Sigmoid colon (tissue), 7 donors: Measurements from ENCODE around the gene TTC27. TPM values are rescaled to one million over a fixed set of nuclear protein-coding genes. Genes with fewer than 3 reads are reported as not detected.

ENCODE experiments used
- DNase-seq: peaks from one replicate; pipeline ENCODE4 v3.0.0-alpha.2; 2019
- H3K27ac ChIP-seq, 4 donors: fragments of 200-600 bp; sonication (generic); one replicate each; pipeline ENCODE4 v1.5.1; 2016 to 2019; ENCODE audit warnings: mild to moderate bottlenecking in 1 of 4
- H3K27me3 ChIP-seq, 3 donors: fragments of 200-600 bp; sonication (generic); one replicate each; pipeline ENCODE4 v1.5.1; 2019; ENCODE audit warnings: mild to moderate bottlenecking in 1 of 3
- H3K36me3 ChIP-seq, 4 donors: fragments of 200-600 bp; sonication (generic); one replicate each; pipeline ENCODE4 v1.5.1; 2016 to 2019
- H3K4me1 ChIP-seq, 4 donors: fragments of 200-600 bp; sonication (generic); one replicate each; pipeline ENCODE4 v1.5.1; 2017 to 2019
- H3K4me3 ChIP-seq, 4 donors: fragments of 200-600 bp; sonication (generic); one replicate each; pipeline ENCODE4 v1.5.1; 2017 to 2019; ENCODE audit warnings: mild to moderate bottlenecking in 2 of 4, moderate library complexity in 1 of 4
- H3K9me3 ChIP-seq, 4 donors: fragments of 200-600 bp in 3 of 4; sonication (generic) in 3 of 4; one replicate each; pipeline versions ENCODE4 v1.5.1 to v1.6.1; 2013 to 2019
- EP300 ChIP-seq, 4 donors: sonication (generic); formaldehyde crosslinking; IDR thresholded peaks; one replicate each; pipeline ENCODE4 v1.6.1; 2017; ENCODE audit warnings: antibody characterized with exemption in 4 of 4
- POLR2A ChIP-seq, 2 donors: fragments of 450-650 bp; IDR thresholded peaks; one replicate each; pipeline ENCODE4 v1.6.1; 2016; ENCODE audit warnings: antibody characterized with exemption in 2 of 2, mild to moderate bottlenecking in 2 of 2, moderate library complexity in 2 of 2
- POLR2AphosphoS5 ChIP-seq, 4 donors: sonication (generic); formaldehyde crosslinking; IDR thresholded peaks; one replicate each; pipeline ENCODE4 v1.6.1; 2017; ENCODE audit warnings: antibody characterized with exemption in 4 of 4
- WGBS, 2 donors: extraction: QIAGEN DNeasy Blood & Tissue Kit; methylation state at CpG; one replicate each; pipeline ENCODE4 v1.1.7; 2013; 5-methylcytosine and 5-hydroxymethylcytosine counted together
- intact Hi-C: fragments of 100-400 bp; cut with DNase I; formaldehyde crosslinking; loops from one replicate; pipeline ENCODE4 v1.15.1; 2023
- polyA plus RNA-seq, 3 donors: library from polyadenylated mRNA; stranded (reverse); fragments of 200-250 nt; gene quantifications; one replicate each; pipeline ENCODE4 v1.2.3, GENCODE V29; 2013
- total RNA-seq, 4 donors: library from RNA; depleted of rRNA; stranded (reverse); fragments of >200 nt; gene quantifications; one replicate each; pipeline ENCODE4 v1.1.0, GENCODE V29; 2016
- TF ChIP-seq, protein P1 (sequence below), 4 experiments: fragments of 450-650 bp in 3 of 4; fragments of 200-600 bp in 1 of 4; IDR thresholded peaks; one replicate each; pipeline ENCODE4 v1.5.1; 2016 to 2019; ENCODE audit warnings: antibody characterized with exemption in 4 of 4, mild to moderate bottlenecking in 3 of 4, moderate library complexity in 2 of 4
- donor health status: healthy with polysubstance abuse.
- donor health status: Bipolar disorder and iron deficiency.
- donor health status: healthy.

TTC27 gene
- total and polyA plus RNA-seq, 7 donors: 3.0 to 22.5 (median 14.1) TPM

- TF ChIP-seq, protein P1, sequence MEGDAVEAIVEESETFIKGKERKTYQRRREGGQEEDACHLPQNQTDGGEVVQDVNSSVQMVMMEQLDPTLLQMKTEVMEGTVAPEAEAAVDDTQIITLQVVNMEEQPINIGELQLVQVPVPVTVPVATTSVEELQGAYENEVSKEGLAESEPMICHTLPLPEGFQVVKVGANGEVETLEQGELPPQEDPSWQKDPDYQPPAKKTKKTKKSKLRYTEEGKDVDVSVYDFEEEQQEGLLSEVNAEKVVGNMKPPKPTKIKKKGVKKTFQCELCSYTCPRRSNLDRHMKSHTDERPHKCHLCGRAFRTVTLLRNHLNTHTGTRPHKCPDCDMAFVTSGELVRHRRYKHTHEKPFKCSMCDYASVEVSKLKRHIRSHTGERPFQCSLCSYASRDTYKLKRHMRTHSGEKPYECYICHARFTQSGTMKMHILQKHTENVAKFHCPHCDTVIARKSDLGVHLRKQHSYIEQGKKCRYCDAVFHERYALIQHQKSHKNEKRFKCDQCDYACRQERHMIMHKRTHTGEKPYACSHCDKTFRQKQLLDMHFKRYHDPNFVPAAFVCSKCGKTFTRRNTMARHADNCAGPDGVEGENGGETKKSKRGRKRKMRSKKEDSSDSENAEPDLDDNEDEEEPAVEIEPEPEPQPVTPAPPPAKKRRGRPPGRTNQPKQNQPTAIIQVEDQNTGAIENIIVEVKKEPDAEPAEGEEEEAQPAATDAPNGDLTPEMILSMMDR (IDR thresholded peaks at IDR 0.05): no peak
- no peak for TF ChIP-seq EP300 (IDR thresholded peaks at IDR 0.05)
- no peak for TF ChIP-seq POLR2AphosphoS5 (IDR thresholded peaks at IDR 0.05)
- TF ChIP-seq POLR2A (IDR thresholded peaks at IDR 0.05): no peak
- H3K27me3 ChIP-seq: no peaks in the 10 kb centered on the region
These were observed 209.1 kb downstream of the TTC27 start for GRCh38 chr2:32836933-32837332.

DNA sequence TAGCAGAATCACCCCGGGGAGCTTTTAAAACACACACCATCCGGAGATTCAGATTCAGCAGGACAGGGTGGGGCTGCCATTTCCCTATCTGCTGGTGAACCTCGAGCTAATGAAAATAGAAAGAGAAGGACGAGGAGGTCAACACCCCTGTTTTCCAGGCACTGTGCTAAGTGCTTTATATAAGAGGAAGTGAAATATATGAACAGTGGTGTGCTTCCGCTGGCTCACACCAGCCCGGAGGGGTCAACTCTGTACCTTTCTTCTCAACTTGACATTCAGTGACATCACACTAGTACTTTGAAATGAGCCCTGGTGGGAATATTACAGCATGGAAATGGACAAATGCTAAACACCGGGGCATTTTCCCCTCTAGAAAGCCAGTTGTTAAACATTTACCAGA lies 210.6 kb downstream of the TTC27 start:
- Histone ChIP-seq H3K4me1 (peaks cover 0 to 9% (median 9%) of the 10 kb centered on the region in 4 donors), H3K4me3 (no peak overlapping the region), H3K27ac (no peak overlapping the region), H3K27me3 (no peaks in the 10 kb centered on the region), H3K9me3 (no peaks in the 10 kb centered on the region), H3K36me3 (no peaks in the 10 kb centered on the region)
- TF ChIP-seq EP300 (IDR thresholded peaks at IDR 0.05) (no peak), POLR2A (IDR thresholded peaks at IDR 0.05) (no peak), POLR2AphosphoS5 (IDR thresholded peaks at IDR 0.05) (no peak)
- TF ChIP-seq, protein P1 (IDR thresholded peaks at IDR 0.05): no peak
- DNase-seq: no peak
- WGBS, 2 donors: 73 to 76% methylated on average over 7 of the region's 7 CpGs
- intact Hi-C loops: no loop called here

More at GRCh38 chr2:32836933-32837332, 209.1 kb downstream of the TTC27 start:
- intact Hi-C loops: no loop called here
- DNase-seq: no peak
- no peaks in the 10 kb centered on the region for H3K9me3 ChIP-seq
- H3K4me1 ChIP-seq: peaks cover 0 to 2% (median 1%) of the 10 kb centered on the region in 4 donors
- H3K4me3 ChIP-seq: no peak overlapping the region
- 54 to 67% methylated on average over 5 of the region's 5 CpGs for WGBS, 2 donors
- no peaks in the 10 kb centered on the region for H3K36me3 ChIP-seq
- H3K27ac ChIP-seq: no peak overlapping the region

DNA sequence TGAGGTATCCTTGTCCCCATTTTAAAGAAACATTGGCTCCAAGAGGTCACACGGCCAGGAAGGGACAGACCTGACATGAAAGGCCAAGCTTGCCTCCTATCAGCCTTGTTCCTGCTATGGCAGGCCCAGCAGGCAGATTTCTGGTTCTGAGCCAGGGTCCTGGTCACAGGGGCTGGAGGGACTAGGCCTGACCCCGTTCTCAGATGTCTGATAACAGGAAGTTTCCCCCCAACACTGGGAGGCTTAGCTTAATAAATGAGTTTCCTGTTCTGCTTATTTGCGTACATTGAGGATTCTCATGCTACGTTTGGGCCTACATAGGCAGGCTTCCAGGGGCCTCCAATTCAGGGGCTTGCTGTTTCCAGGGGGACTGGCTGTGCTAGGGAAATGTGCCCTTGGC lies 211.1 kb downstream of the TTC27 start:
- no peak for DNase-seq
- Histone ChIP-seq H3K27me3 (no peaks in the 10 kb centered on the region), H3K9me3 (no peaks in the 10 kb centered on the region), H3K36me3 (no peaks in the 10 kb centered on the region), H3K4me1 (peaks cover 0 to 9% (median 9%) of the 10 kb centered on the region in 4 donors), H3K27ac (no peak overlapping the region), H3K4me3 (no peak overlapping the region)
- intact Hi-C loops: no loop called here
- TF ChIP-seq EP300 (IDR thresholded peaks at IDR 0.05) (no peak), POLR2AphosphoS5 (IDR thresholded peaks at IDR 0.05) (no peak), POLR2A (IDR thresholded peaks at IDR 0.05) (no peak)
- TF ChIP-seq, protein P1 (IDR thresholded peaks at IDR 0.05): no peak
- WGBS, 2 donors: 69 to 80% methylated on average over 4 of the region's 4 CpGs

- no peak for DNase-seq
- Histone ChIP-seq H3K27ac (no peak overlapping the region), H3K27me3 (no peaks in the 10 kb centered on the region), H3K4me3 (no peak overlapping the region), H3K4me1 (peaks cover 0 to 9% (median 9%) of the 10 kb centered on the region in 4 donors), H3K36me3 (no peaks in the 10 kb centered on the region), H3K9me3 (no peaks in the 10 kb centered on the region)
- no peak for TF ChIP-seq POLR2A (IDR thresholded peaks at IDR 0.05)
- no peak for TF ChIP-seq POLR2AphosphoS5 (IDR thresholded peaks at IDR 0.05)
- no peak for TF ChIP-seq EP300 (IDR thresholded peaks at IDR 0.05)
- TF ChIP-seq, protein P1 (IDR thresholded peaks at IDR 0.05): no peak
- WGBS, 2 donors: 54 to 70% methylated on average over 11 of the region's 11 CpGs
- intact Hi-C loops: no loop called here
These were observed 214.4 kb downstream of the TTC27 start for GRCh38 chr2:32841931-32842898.
